HG03571 (cell line): ENCODE results near the gene MRPL28.
"Not testable (repeated sequence)": the region's sequence is repeated elsewhere in the genome, so short reads cannot be mapped to it uniquely, and the experiment has no call there.

ENCODE experiments used
- ATAC-seq: cut with Tn5 transposase; IDR thresholded peaks from one replicate; pipeline ENCODE4 v1.9.1; 2021; ENCODE audit not compliant: unreplicated experiment

Gene MRPL28

DNA sequence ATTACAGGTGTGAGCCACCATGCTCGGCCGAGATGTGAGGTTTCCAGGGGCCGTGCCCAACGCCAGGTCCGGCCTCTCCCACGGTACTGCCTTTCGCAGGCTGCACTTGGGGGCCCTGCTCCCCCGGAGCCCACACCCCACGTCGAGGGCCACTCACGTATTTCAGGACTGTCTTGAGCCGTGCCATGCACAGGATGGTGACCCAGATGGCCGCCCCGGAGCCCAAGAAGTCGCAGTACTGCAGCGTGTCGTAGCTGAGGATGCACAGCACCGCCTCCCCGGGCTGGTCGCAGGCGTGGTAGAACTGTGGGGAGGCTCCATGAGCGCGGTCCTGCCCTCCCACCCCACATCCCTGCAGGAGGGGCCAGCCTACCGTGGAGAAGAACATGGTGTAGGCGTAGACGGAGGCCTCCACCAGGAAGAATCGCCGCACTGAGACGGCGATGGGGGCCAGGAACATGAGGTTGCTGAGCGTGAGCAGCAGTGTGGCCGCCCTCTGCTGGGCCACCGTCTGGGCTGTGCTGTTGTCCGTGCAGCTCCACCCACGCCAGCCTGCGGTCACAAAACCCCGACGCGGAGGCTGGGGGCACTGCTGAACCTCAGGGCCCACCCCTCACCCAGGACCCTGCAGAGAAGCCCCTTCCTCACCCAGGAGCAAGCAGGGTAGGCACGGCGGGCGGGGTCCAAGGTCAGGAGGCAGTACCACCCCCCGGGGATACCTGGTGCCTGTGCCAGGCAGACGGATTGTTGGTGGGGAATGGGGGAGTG, 3.7 kb upstream of the MRPL28 start:
- no peak for ATAC-seq

DNA sequence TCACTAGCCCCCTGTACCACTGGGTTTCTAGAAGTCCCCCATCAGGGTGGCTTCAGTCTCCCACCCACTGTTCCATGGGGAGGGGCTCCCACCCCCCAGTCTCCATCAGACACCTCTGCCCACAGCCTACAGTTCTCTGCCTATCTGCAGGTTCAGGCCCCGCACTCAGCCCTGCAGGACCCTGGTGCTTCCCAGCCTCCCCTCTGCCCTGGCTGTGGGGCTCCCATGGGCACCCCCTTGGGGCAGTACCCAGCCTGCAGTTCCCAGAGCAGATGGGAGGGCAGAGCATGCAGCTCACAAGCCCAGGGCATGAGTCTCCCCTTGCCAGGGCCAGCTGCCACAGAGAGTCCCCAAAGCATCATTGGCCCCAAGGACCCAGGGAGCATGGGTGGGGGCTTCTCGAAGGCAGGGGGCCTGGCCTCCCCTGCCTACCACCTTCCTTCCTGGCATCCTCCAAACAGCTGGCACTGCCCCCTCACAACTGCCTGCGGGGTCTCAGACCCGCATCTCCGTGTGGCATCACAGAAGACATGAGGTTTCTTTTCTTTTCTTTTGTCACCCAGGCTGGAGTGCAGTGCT, 2.8 kb upstream of the MRPL28 start:
- no peak for ATAC-seq

GRCh38 chr16:372302-372983, 2.1 kb upstream of the MRPL28 start:
- no peak for ATAC-seq

DNA sequence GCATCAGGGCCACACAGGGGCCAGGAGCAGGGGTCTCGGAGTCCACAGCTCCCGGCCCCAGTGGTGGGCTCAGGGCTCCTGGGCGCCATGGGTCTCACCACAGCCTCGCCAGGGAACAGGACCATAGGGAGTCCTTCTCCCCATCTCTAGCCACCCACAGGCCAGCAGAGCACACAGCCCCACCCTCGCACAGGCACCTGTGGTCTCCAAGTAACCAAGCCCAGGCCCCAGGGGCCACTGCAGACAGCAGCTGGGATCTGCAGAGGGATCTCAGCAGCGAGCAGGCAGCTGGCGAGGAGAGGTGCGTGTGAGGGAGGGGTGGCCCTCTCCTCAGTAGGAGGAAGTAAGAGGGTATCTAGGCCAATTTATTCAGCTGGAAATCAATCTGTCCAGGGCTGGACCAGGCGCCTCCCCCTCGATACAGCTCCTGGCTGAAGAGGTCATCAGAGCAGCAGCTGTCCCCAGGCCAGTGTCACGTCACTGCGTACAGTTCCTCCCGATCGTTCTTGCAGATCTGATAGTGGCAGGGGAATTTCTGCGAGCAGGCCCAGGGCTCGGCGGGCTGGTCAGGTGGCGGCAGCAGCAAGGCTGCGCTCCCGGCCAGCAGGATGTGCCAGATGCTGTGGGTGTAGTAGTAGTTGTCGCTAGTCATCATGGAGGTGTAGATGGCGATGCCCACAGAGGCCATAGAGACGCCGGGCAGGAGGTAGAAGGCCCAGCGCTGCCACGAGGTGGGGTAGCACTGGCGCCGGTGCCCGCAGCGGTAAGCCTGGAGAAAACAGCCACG, 1.4 kb upstream of the MRPL28 start:
- no peak for ATAC-seq

GRCh38 chr16:370979-371514, 709 bp upstream of the MRPL28 start:
- no peak for ATAC-seq

GRCh38 chr16:369866-370436, 387 bp downstream of the MRPL28 start:
- no peak for ATAC-seq

DNA sequence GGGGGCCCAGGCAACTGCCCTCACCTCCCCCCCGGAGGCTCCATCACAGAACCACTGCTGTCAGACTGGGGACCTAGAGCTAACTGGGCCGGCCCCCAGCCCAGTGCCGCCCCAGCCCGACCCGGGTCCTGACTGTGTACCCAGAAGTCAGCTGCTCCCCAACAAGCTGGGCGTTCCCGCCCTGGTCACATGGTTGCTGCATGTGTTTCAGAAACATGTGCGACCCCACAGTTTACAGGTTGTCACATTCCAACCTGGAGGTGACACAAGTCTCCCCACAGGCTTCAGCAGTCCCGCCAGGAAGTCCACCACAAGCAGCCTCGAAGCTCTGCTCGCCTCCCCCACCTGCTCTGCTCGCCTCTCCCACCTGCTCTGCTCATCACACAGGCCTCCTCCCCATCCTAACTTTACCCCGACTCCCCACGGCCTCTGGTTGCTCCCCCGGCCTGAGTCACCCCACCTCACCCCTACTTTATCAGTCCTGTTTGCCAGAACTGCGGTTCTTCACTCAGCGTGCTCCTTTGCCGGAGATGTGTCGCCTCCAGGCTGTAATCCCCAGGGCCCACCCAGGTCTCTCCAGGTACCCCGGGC, 968 bp downstream of the MRPL28 start:
- ATAC-seq: no peak

DNA sequence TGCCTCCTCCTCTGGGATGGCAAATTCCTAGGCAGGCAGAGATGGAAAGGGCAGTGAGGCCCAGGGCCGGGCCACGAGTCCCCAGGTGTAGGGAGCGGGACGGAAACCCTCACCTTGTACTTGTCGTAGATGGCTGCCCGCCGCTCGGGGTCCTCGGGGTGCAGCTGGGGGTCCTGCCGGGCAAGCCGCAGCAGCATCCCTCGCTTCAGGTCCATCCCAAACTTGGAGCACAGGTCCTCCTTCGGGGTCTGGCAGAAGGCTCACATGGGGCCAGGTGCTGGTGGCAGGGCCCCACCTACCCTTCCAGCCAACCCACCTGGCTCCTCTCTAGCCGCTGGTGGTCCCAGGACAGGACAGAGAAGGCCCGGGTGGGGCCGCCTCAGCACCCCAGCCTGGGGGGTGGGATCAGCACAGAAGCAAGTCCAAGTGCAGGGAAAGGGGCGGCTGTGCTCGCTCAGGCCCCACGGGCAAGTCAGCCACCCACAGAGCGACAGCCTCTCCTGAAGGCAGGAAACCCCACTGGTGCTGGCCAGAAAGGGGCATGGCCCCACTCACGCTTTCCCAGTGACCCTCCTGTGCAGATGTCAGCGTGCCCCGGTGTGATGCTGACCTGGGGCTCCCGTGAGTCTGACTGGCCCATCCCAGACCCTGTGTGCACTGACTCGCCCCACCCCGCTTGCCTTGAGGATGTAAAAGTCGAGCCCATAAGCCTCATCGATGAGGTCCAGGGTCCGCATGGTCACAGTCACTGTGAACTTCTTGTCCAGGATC, 1.8 kb downstream of the MRPL28 start:
- no peak for ATAC-seq

- ATAC-seq: no peak
These were observed 2.9 kb downstream of the MRPL28 start for GRCh38 chr16:367333-367903.

GRCh38 chr16:366476-366875, 3.9 kb downstream of the MRPL28 start:
- ATAC-seq: no peak

- ATAC-seq: no peak
These were observed 5.5 kb downstream of the MRPL28 start for GRCh38 chr16:364595-365491.

- no peak for ATAC-seq
These were observed 6.4 kb downstream of the MRPL28 start for GRCh38 chr16:363766-364490.

GRCh38 chr16:363110-363765, 7.1 kb downstream of the MRPL28 start:
- ATAC-seq: no peak

DNA sequence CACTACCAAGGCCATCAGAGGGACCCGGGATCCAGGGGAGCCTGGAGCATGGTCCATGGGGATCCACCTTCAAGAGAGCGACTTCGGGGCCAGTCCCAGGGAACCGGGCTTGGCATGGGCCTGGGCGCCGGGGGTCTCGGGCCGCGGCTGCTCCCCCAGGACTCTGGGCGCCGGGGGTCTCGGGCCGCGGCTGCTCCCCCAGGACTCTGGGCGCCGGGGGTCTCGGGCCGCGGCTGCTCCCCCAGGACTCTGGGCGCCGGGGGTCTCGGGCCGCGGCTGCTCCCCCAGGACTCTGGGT, 7.7 kb downstream of the MRPL28 start:
- ATAC-seq: not testable (repeated sequence)

DNA sequence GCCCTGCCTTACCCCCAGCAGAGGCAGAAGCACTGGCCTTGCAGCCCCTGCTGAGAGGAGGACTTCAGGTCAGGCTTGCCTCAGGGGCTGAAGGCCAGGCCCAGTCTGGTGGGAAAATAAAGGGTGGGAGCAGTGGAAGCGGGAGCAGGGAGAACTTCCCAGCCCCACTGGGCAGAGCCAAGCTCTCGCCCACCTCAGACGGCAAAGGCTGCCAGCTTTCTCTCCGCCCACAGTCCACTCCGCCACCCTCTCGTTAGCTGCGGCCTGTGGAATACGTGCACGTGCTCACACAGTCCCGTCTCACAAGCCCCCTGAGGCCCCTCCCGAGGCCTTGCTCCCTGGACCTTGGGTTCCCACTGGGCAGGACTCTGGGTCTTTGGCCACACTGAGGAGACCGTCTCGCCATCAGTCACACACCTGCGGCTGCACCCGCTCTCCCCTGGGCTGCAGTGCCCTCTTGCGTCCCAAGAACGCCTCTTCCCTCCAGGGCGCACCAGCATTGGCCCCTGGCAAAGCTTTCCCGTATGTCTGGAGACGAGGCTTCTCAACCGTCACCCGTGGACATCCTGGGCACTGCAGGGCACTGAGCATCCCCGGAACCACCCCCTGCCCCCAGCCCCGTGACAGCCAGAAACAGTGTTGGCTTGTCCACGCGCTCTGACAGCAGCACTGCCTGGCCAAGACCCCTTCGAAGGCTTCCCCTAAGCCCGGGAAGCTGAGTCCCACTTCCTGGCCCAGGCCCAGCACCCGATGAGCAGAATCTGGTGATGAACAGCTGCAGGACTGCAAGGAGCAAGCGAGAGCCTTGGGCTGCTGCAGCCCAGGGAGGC, 8.3 kb downstream of the MRPL28 start:
- peak; percentile 56 for ATAC-seq

- no peak for ATAC-seq
These were observed 8.9 kb downstream of the MRPL28 start for GRCh38 chr16:361341-361871.
